Lower leg skin (tissue), 4 donors: ENCODE measurements around the gene LSM3. TPM values are rescaled to one million over a fixed set of nuclear protein-coding genes. Genes with fewer than 3 reads are reported as not detected.

Source experiments
- DNase-seq, 2 donors: peaks; one replicate each; pipeline ENCODE4 v3.0.0-alpha.2; 2019; ENCODE audit warnings: low spot score in 2 of 2
- H3K4me3 ChIP-seq: fragments of 200-600 bp; sonication (generic); 2 replicates; pipeline ENCODE4 v1.5.1; 2017; ENCODE audit warnings: mild to moderate bottlenecking, low read depth; ENCODE audit not compliant: poor library complexity, severe bottlenecking
- CTCF ChIP-seq, 3 donors: fragments of 450-650 bp; IDR thresholded peaks; one replicate each; pipeline ENCODE4 v1.5.1; 2016; ENCODE audit warnings: antibody characterized with exemption in 3 of 3, mild to moderate bottlenecking in 3 of 3, moderate library complexity in 2 of 3
- POLR2A ChIP-seq, 2 donors: fragments of 450-650 bp; IDR thresholded peaks; one replicate each; pipeline ENCODE4 v1.6.1; 2016 to 2017; ENCODE audit warnings: antibody characterized with exemption in 2 of 2, mild to moderate bottlenecking in 1 of 2, moderate library complexity in 1 of 2
- WGBS, 2 donors: methylation state at CpG; one replicate each; pipeline ENCODE4 v1.1.5; 2018; 5-methylcytosine and 5-hydroxymethylcytosine counted together
- intact Hi-C: fragments of 100-400 bp; cut with DNase I; formaldehyde crosslinking; loops from one replicate; pipeline ENCODE4 v1.15.0; 2023; ENCODE audit warnings: low total_unique reads
- total RNA-seq, 4 donors: library from RNA; depleted of rRNA; stranded (reverse); fragments of >200 nt; gene quantifications; one replicate each; pipeline ENCODE4 v1.1.0, GENCODE V29; 2016

The LSM3 gene
- total RNA-seq, 4 donors from 2014 or later: 7.6 to 11.4 (median 8.2) TPM

- intact Hi-C loops: no loop called here
- whole genome bisulfite sequencing, 2 donors: 70 to 76% methylated on average over 5 of the region's 5 CpGs
- TF ChIP-seq CTCF (IDR thresholded peaks at IDR 0.05) (no peak), POLR2A (IDR thresholded peaks at IDR 0.05) (no peak)
- no peak overlapping the region for H3K4me3 ChIP-seq
- peak; percentile 69 to 86 for DNase-seq
Observed at GRCh38 chr3:14243782-14244181, 65.2 kb downstream of the LSM3 start.

GRCh38 chr3:14244521-14245247 lies 66.1 kb downstream of the LSM3 start:
- intact Hi-C loops: no loop called here
- 63 to 68% methylated on average over 9 of the region's 9 CpGs for WGBS, 2 donors
- no peak overlapping the region for H3K4me3 ChIP-seq
- DNase-seq: peak in 1 of 2 donors; percentile 58
- TF ChIP-seq CTCF (IDR thresholded peaks at IDR 0.05) (no peak), POLR2A (IDR thresholded peaks at IDR 0.05) (no peak)

- no peak overlapping the region for H3K4me3 ChIP-seq
- TF ChIP-seq POLR2A (IDR thresholded peaks at IDR 0.05) (no peak), CTCF (IDR thresholded peaks at IDR 0.05) (no peak)
- DNase-seq: no peak
- intact Hi-C loops: no loop called here
- WGBS, 2 donors: 58 to 72% methylated on average over 6 of the region's 6 CpGs
Observed at GRCh38 chr3:14245248-14245639, 66.6 kb downstream of the LSM3 start.

GRCh38 chr3:14245822-14246221 lies 67.2 kb downstream of the LSM3 start:
- no peak for DNase-seq
- TF ChIP-seq POLR2A (IDR thresholded peaks at IDR 0.05): no peak
- intact Hi-C loops: no loop called here
- 64 to 76% methylated on average over 3 of the region's 3 CpGs for whole genome bisulfite sequencing, 2 donors
- H3K4me3 ChIP-seq: no peak overlapping the region

- TF ChIP-seq POLR2A (IDR thresholded peaks at IDR 0.05) (no peak), CTCF (IDR thresholded peaks at IDR 0.05) (no peak)
- no peak overlapping the region for H3K4me3 ChIP-seq
- 86 to 90% methylated on average over 5 of the region's 5 CpGs for WGBS, 2 donors
- DNase-seq: peak in 1 of 2 donors; percentile 75
- intact Hi-C loops: no loop called here
Observed at GRCh38 chr3:14246414-14246813, 67.8 kb downstream of the LSM3 start.

- TF ChIP-seq CTCF (IDR thresholded peaks at IDR 0.05) (no peak), POLR2A (IDR thresholded peaks at IDR 0.05) (no peak)
- no peak for DNase-seq
- WGBS, 2 donors: 69 to 78% methylated on average over 3 of the region's 3 CpGs
- intact Hi-C loops: no loop called here
- H3K4me3 ChIP-seq: no peak overlapping the region
Observed at GRCh38 chr3:14248477-14248848, 69.8 kb downstream of the LSM3 start.
